Type B pancreatic cell (in vitro differentiated cells): Measurements from ENCODE around the gene RPL3. TPM values are rescaled to one million over a fixed set of nuclear protein-coding genes. Genes with fewer than 3 reads are reported as not detected.
A peak's percentile ranks its signal among the peaks of the same experiment; 100 is the strongest.

Source experiments
- DNase-seq: peaks from one replicate; pipeline ENCODE4 v3.0.0; 2021; ENCODE audit warnings: mixed read lengths; ENCODE audit not compliant: unreplicated experiment; ENCODE audit errors: extremely low spot score
- H3K27ac Mint-ChIP-seq: 2 replicates; pipeline ENCODE4 v1.8.0; 2021; ENCODE audit warnings: mild to moderate bottlenecking, mixed read lengths
- H3K27me3 Mint-ChIP-seq: 2 replicates; pipeline ENCODE4 v1.8.0; 2021; ENCODE audit warnings: mixed read lengths
- H3K36me3 Mint-ChIP-seq: 2 replicates; pipeline ENCODE4 v1.8.0; 2021; ENCODE audit warnings: mixed read lengths
- H3K4me1 Mint-ChIP-seq: one replicate; pipeline ENCODE4 v1.8.0; 2021; ENCODE audit warnings: mixed read lengths; ENCODE audit not compliant: unreplicated experiment
- H3K4me3 Mint-ChIP-seq: 2 replicates; pipeline ENCODE4 v1.8.0; 2021; ENCODE audit warnings: mild to moderate bottlenecking, mixed read lengths
- H3K9me3 Mint-ChIP-seq: 2 replicates; pipeline ENCODE4 v1.8.0; 2021; ENCODE audit warnings: mixed read lengths
- CTCF ChIP-seq: fragments of 200-600 bp; sonication (generic); conservative IDR thresholded peaks from 2 replicates; pipeline ENCODE4 v1.5.0; 2021; ENCODE audit warnings: antibody characterized with exemption, mild to moderate bottlenecking
- total RNA-seq: library from RNA; stranded (reverse); gene quantifications from 2 replicates; pipeline ENCODE4 v1.2.1, GENCODE V29; 2021; ENCODE audit warnings: low replicate concordance

RPL3 gene
- total RNA-seq, 1 donor from 2014 or later, result 2,431 TPM

GRCh38 chr22:39296981-39297489 is 22.4 kb downstream of the RPL3 start:
- no peaks in the 10 kb centered on the region for H3K27me3 Mint-ChIP-seq
- no peak overlapping the region for H3K27ac Mint-ChIP-seq

GRCh38 chr22:39296535-39296934 is 22.9 kb downstream of the RPL3 start:
- no peak for DNase-seq
- peaks cover 5% of the 10 kb centered on the region for H3K9me3 Mint-ChIP-seq
- no peaks in the 10 kb centered on the region for H3K27me3 Mint-ChIP-seq
- no peaks in the 10 kb centered on the region for H3K36me3 Mint-ChIP-seq
- peak overlapping the region; percentile 45 for H3K27ac Mint-ChIP-seq
- H3K4me1 Mint-ChIP-seq, result peaks cover 48% of the 10 kb centered on the region
- no peak for TF ChIP-seq CTCF
- H3K4me3 Mint-ChIP-seq, result no peak overlapping the region

More at GRCh38 chr22:39296981-39297489, 22.4 kb downstream of the RPL3 start:
- no peak for DNase-seq
- TF ChIP-seq CTCF, result no peak
- Mint-ChIP-seq H3K9me3 (peaks cover 5% of the 10 kb centered on the region), H3K4me1 (peaks cover 46% of the 10 kb centered on the region), H3K4me3 (no peak overlapping the region), H3K36me3 (no peaks in the 10 kb centered on the region)

GRCh38 chr22:39294571-39295468 is 24.6 kb downstream of the RPL3 start:
- H3K9me3 Mint-ChIP-seq, result peaks cover 5% of the 10 kb centered on the region
- no peak for TF ChIP-seq CTCF
- H3K27ac Mint-ChIP-seq, result peak overlapping the region; percentile 85
- H3K4me3 Mint-ChIP-seq, result no peak overlapping the region
- H3K36me3 Mint-ChIP-seq, result no peaks in the 10 kb centered on the region
- peaks cover 43% of the 10 kb centered on the region for H3K4me1 Mint-ChIP-seq
- no peaks in the 10 kb centered on the region for H3K27me3 Mint-ChIP-seq
- peak; percentile 66 for DNase-seq

- Mint-ChIP-seq H3K27ac (peak overlapping the region; percentile 85), H3K36me3 (no peaks in the 10 kb centered on the region), H3K9me3 (peaks cover 5% of the 10 kb centered on the region), H3K4me3 (peak overlapping the region; percentile 75), H3K4me1 (peaks cover 40% of the 10 kb centered on the region), H3K27me3 (no peaks in the 10 kb centered on the region)
- no peak for TF ChIP-seq CTCF
- no peak for DNase-seq
Observed at GRCh38 chr22:39293766-39294368, 25.6 kb downstream of the RPL3 start.

- no peak for TF ChIP-seq CTCF
- Mint-ChIP-seq H3K27me3 (no peaks in the 10 kb centered on the region), H3K36me3 (no peaks in the 10 kb centered on the region), H3K9me3 (peaks cover 5% of the 10 kb centered on the region), H3K4me3 (peak overlapping the region; percentile 59), H3K4me1 (peaks cover 35% of the 10 kb centered on the region), H3K27ac (peak overlapping the region; percentile 82)
- no peak for DNase-seq
Observed at GRCh38 chr22:39292561-39293074, 26.8 kb downstream of the RPL3 start.
